ENCODE results near the gene HSPA14.

Gene HSPA14

DNA sequence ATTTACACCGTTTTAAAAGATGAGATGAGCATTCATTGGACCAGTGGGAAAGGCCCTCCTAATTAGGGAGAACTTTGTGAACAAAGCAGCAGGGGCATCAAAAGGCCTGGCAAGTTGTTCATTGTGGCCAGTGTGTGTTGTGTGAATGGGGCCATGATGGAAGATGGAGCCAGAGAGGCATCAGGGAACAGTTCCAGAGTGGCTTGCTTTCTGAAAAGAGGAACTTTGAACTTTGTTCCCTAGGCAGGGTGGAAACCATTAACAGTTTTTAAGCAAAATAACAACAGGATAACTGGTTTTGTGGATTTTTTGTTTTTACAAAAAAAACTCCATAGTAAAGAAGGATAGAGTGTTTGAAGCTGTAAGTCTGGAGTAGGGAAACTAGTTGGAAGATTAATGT lies 53.0 kb downstream of the HSPA14 start:
- H2AFZ ChIP-seq (ENCODE audit: low read length) = no peak overlapping the region
- H3K9me2 ChIP-seq (replicated peaks; ENCODE audit: insufficient read depth, low read length) = no peaks in the 10 kb centered on the region
- DNase-seq = no peak
- H3K4me1 ChIP-seq (ENCODE audit: low read length) = no peaks in the 10 kb centered on the region
- no peaks in the 10 kb centered on the region for H3K9me3 ChIP-seq (replicated peaks; ENCODE audit: insufficient read depth, low read length)
- no peak overlapping the region for H3K9ac ChIP-seq (ENCODE audit: low read length)
- H3K4me3 ChIP-seq (ENCODE audit: low read length) = no peak overlapping the region
- no peak for TF ChIP-seq EZH2 (optimal IDR thresholded peaks at IDR 0.05; ENCODE audit: low read depth, low read length)
- no peaks in the 10 kb centered on the region for H4K20me1 ChIP-seq (ENCODE audit: insufficient read depth, low read length)
- H3F3A ChIP-seq (ENCODE audit: insufficient read depth, low read length) = no peaks in the 10 kb centered on the region
- no peak overlapping the region for H3K4me2 ChIP-seq (ENCODE audit: low read depth, low read length)
- H3K27me3 ChIP-seq (replicated peaks; ENCODE audit: insufficient read depth, low read length) = no peaks in the 10 kb centered on the region
- no peak overlapping the region for H3K27ac ChIP-seq (ENCODE audit: low read length)
- H3K36me3 ChIP-seq (replicated peaks; ENCODE audit: insufficient read depth, low read length) = 0 out of 2 replicates have a peak, but pooled peaks cover under 1% of the 10 kb centered on the region
- peaks cover 92% of the 10 kb centered on the region for H3K79me2 ChIP-seq (ENCODE audit: low read length)

DNA sequence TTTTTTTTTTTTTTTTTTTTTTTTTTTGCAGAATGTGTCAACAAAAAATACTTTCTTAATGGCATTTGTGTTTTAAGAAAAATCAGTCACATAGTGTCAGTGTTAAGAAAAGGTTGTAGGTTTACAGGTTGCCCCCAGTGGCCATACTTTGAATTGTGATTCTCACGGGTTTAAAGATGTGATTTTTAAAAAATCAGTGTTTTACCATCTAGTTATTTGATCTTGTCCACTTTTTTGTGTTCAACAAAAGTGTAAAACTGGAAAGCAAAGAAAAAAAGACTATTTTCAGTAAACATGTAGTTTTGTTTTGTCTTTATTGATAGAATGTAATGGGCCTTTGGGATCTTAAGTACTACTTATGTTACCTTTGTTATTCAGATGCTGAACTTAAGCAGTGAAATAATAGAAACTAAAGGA lies 66.2 kb downstream of the HSPA14 start:
- Histone ChIP-seq H3K4me2 (ENCODE audit: low read depth, low read length) (no peak overlapping the region), H3F3A (ENCODE audit: insufficient read depth, low read length) (0 out of 2 replicates have a peak, but pooled peaks cover 6% of the 10 kb centered on the region), H3K36me3 (replicated peaks; ENCODE audit: insufficient read depth, low read length) (peaks cover 19% of the 10 kb centered on the region), H3K9ac (ENCODE audit: low read length) (no peak overlapping the region), H3K27me3 (replicated peaks; ENCODE audit: insufficient read depth, low read length) (no peaks in the 10 kb centered on the region), H3K27ac (ENCODE audit: low read length) (no peak overlapping the region), H3K9me2 (replicated peaks; ENCODE audit: insufficient read depth, low read length) (no peaks in the 10 kb centered on the region), H2AFZ (ENCODE audit: low read length) (no peak overlapping the region), H3K9me3 (replicated peaks; ENCODE audit: insufficient read depth, low read length) (no peaks in the 10 kb centered on the region), H3K4me3 (ENCODE audit: low read length) (no peak overlapping the region), H4K20me1 (ENCODE audit: insufficient read depth, low read length) (no peaks in the 10 kb centered on the region), H3K79me2 (ENCODE audit: low read length) (peaks cover 35% of the 10 kb centered on the region), H3K4me1 (ENCODE audit: low read length) (no peaks in the 10 kb centered on the region)
- peak; percentile 53 for DNase-seq
- TF ChIP-seq, protein P1, sequence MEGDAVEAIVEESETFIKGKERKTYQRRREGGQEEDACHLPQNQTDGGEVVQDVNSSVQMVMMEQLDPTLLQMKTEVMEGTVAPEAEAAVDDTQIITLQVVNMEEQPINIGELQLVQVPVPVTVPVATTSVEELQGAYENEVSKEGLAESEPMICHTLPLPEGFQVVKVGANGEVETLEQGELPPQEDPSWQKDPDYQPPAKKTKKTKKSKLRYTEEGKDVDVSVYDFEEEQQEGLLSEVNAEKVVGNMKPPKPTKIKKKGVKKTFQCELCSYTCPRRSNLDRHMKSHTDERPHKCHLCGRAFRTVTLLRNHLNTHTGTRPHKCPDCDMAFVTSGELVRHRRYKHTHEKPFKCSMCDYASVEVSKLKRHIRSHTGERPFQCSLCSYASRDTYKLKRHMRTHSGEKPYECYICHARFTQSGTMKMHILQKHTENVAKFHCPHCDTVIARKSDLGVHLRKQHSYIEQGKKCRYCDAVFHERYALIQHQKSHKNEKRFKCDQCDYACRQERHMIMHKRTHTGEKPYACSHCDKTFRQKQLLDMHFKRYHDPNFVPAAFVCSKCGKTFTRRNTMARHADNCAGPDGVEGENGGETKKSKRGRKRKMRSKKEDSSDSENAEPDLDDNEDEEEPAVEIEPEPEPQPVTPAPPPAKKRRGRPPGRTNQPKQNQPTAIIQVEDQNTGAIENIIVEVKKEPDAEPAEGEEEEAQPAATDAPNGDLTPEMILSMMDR (IDR thresholded peaks at IDR 0.05; ENCODE audit: low read length) = peak; percentile 47
- TF ChIP-seq EZH2 (optimal IDR thresholded peaks at IDR 0.05; ENCODE audit: low read depth, low read length) = no peak

DNA sequence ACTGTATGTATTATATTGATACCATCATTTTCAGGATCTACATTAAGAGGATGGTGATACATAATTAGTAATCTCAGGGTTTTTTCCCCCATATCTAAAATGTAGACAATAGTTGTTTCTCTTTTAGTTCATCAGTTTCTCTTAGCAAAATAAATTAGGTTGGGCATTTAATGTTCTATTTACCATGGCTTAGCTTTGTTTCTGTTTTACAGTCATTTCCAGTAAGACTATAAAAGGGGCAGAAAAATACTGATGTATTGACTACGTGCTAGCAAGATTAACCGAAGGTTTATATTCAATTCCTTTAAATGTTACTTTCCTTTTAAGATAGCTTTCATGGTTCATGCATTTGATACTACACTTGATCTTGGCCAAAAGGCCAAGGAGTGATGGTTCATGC lies 66.8 kb downstream of the HSPA14 start:
- Histone ChIP-seq H3K79me2 (ENCODE audit: low read length) (peaks cover 31% of the 10 kb centered on the region), H4K20me1 (ENCODE audit: insufficient read depth, low read length) (no peaks in the 10 kb centered on the region), H2AFZ (ENCODE audit: low read length) (no peak overlapping the region), H3K4me2 (ENCODE audit: low read depth, low read length) (no peak overlapping the region), H3K27me3 (replicated peaks; ENCODE audit: insufficient read depth, low read length) (no peaks in the 10 kb centered on the region), H3K4me1 (ENCODE audit: low read length) (no peaks in the 10 kb centered on the region), H3K9ac (ENCODE audit: low read length) (no peak overlapping the region), H3K4me3 (ENCODE audit: low read length) (no peak overlapping the region), H3K9me3 (replicated peaks; ENCODE audit: insufficient read depth, low read length) (no peaks in the 10 kb centered on the region), H3K36me3 (replicated peaks; ENCODE audit: insufficient read depth, low read length) (peaks cover 14% of the 10 kb centered on the region), H3K9me2 (replicated peaks; ENCODE audit: insufficient read depth, low read length) (no peaks in the 10 kb centered on the region), H3F3A (ENCODE audit: insufficient read depth, low read length) (0 out of 2 replicates have a peak, but pooled peaks cover 6% of the 10 kb centered on the region), H3K27ac (ENCODE audit: low read length) (no peak overlapping the region)
- no peak for DNase-seq
- TF ChIP-seq EZH2phosphoT487 (IDR thresholded peaks at IDR 0.05; ENCODE audit: low read length) (no peak), EZH2 (optimal IDR thresholded peaks at IDR 0.05; ENCODE audit: low read depth, low read length) (no peak)
- TF ChIP-seq, protein P1 (IDR thresholded peaks at IDR 0.05; ENCODE audit: low read length) = no peak

GRCh38 chr10:14905890-14906289 lies 67.8 kb downstream of the HSPA14 start:
- no peak overlapping the region for H3K4me3 ChIP-seq (ENCODE audit: low read length)
- no peaks in the 10 kb centered on the region for H3K4me1 ChIP-seq (ENCODE audit: low read length)
- no peaks in the 10 kb centered on the region for H3K9me2 ChIP-seq (replicated peaks; ENCODE audit: insufficient read depth, low read length)
- no peak overlapping the region for H3K27ac ChIP-seq (ENCODE audit: low read length)
- H2AFZ ChIP-seq (ENCODE audit: low read length) = no peak overlapping the region
- H4K20me1 ChIP-seq (ENCODE audit: insufficient read depth, low read length) = no peaks in the 10 kb centered on the region
- no peak overlapping the region for H3K9ac ChIP-seq (ENCODE audit: low read length)
- TF ChIP-seq, protein P1 (IDR thresholded peaks at IDR 0.05; ENCODE audit: low read length) = no peak
- TF ChIP-seq EZH2 (optimal IDR thresholded peaks at IDR 0.05; ENCODE audit: low read depth, low read length) (no peak), EZH2phosphoT487 (IDR thresholded peaks at IDR 0.05; ENCODE audit: low read length) (no peak)
- no peaks in the 10 kb centered on the region for H3K27me3 ChIP-seq (replicated peaks; ENCODE audit: insufficient read depth, low read length)
- H3F3A ChIP-seq (ENCODE audit: insufficient read depth, low read length) = peaks cover 6% of the 10 kb centered on the region; the same call in 1 of the 2 replicates
- no peak for DNase-seq
- H3K79me2 ChIP-seq (ENCODE audit: low read length) = peaks cover 33% of the 10 kb centered on the region
- no peaks in the 10 kb centered on the region for H3K9me3 ChIP-seq (replicated peaks; ENCODE audit: insufficient read depth, low read length)
- H3K36me3 ChIP-seq (replicated peaks; ENCODE audit: insufficient read depth, low read length) = peaks cover 14% of the 10 kb centered on the region
- no peak overlapping the region for H3K4me2 ChIP-seq (ENCODE audit: low read depth, low read length)
